Right kidney (tissue), 1 donor: ENCODE results near the gene GREM2.

Source experiments
- DNase-seq: peaks from one replicate; pipeline ENCODE4 v3.0.0-alpha.2; 2016

The GREM2 gene

GRCh38 chr1:240498335-240498734, 113.6 kb downstream of the GREM2 start:
- DNase-seq, result no peak

DNA sequence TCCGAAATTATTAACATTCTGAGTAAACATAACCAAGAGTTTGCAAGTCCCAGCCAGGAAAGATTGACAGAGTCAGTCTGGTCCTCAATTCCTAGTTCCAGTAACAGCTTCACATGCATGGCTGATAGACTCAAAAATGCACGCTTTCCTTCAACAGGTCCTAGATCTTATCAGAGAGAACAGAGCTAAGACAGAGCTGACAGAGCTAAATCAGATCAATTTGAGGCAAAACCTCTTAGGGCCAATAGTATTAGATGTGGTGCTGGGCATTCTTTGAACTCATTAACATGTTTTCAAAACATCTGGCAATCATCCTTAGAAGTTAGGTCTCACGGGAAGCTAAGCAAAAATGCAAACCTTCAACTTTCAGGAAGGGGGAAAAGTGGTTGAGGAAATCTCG, 114.0 kb downstream of the GREM2 start:
- DNase-seq, result no peak

GRCh38 chr1:240496941-240497340, 115.0 kb downstream of the GREM2 start:
- DNase-seq, result no peak

GRCh38 chr1:240496356-240496755, 115.6 kb downstream of the GREM2 start:
- no peak for DNase-seq

DNA sequence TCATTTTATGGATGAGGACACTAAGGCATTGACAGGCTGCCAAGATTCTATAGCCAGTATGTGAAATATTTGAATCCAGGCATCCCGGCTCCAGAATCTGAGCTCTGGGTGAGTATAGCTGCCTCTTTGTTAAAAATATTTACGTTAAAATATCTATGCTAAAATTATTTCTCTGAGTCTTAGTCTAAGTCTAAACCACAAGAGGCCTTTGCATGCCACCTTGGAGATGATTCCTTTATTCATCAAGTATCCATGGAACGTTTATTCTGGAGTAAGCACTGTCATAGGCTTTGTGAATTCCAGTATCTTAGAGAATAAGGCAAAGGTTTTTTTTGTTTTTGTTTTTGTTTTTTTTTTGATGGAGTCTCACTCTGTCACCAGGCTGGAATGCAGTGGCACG, 116.4 kb downstream of the GREM2 start:
- DNase-seq, result no peak

DNA sequence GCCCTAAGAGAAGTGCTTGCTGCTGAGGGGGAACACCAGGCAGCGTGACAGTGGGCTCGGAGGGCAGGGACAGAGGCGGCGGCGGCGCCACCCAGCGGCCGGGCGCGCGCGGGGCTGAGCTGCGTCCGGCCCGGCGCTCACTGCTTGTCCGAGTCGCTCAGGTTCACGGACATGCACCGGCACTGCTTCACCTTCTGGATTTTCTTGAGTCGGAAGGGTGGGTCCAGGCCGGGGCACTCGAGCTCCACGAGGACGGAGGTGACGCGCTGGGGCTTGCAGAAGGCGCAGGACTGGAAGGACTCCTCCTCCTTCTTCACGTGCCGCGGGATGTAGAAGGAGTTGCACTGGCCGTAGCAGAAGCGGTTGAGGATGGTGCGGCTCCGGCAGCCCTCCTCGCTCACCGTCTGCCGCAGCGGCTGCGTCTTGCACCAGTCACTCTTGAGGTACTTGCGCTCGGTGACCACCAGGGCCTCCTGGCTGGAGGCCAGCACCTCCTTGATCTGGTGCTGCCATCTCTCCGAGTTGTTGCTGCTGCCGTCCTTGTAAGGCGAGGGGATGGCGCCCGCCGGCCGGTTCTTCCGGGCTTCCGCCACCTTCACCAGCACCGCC, 119.0 kb downstream of the GREM2 start:
- DNase-seq, result peak; percentile 27

GRCh38 chr1:240491796-240492195, 120.2 kb downstream of the GREM2 start:
- DNase-seq, result no peak

GRCh38 chr1:240491156-240491555, 120.8 kb downstream of the GREM2 start:
- no peak for DNase-seq

DNA sequence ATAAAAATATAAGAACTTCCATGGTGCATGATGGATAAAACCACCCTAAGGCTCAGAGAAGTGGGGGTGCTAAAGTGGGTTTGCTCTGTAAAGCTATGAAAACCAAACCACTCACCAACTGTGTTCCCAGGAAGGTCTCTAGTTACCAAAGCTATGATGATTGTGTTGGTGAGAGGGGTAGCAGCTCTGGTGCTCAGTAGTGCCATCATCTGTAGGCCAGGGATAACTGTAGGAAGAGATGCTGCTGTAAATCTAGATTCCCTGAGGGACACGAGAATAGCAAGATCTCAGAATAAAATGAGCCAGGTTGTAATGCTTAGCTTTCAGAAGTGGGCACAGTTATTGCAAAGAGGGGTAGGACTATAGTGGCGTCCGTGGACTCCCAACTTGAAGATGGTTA, 124.5 kb downstream of the GREM2 start:
- DNase-seq, result no peak

GRCh38 chr1:240486611-240487010, 125.3 kb downstream of the GREM2 start:
- no peak for DNase-seq

DNA sequence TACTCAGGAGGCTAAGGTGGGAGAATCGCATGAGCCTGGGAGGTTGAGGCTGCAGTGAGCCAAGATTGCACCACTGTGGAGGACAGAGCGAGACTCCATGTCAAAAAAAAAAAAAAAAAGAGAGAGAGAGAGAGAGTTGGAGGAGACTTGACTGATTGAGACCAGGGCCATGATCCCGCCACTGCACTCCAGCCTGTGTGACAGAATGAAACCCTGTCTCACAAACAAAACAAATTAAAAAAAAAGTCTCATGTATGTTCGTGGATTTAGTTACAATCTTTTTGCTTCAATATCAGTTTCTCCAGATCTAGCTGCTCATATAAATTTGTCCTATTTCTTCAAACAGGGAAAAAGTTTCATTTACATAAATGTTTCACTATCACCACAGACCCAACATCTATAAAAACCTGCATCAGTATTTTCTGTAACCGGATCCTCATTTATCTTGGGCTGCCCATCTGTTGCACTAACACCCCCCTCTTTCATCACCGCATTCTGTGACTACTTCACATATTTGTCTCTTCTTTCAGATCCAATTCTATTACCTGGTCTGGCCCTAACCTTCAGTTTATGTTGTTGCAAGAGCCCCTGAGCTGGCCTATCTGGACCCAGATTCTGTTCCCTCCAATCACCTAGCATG, 127.0 kb downstream of the GREM2 start:
- no peak for DNase-seq

GRCh38 chr1:240478536-240478935, 133.4 kb downstream of the GREM2 start:
- no peak for DNase-seq

- no peak for DNase-seq
These were observed 136.1 kb downstream of the GREM2 start for GRCh38 chr1:240475832-240476231.

GRCh38 chr1:240474133-240474614, 137.8 kb downstream of the GREM2 start:
- no peak for DNase-seq

GRCh38 chr1:240468656-240469055, 143.3 kb downstream of the GREM2 start:
- DNase-seq, result no peak

- DNase-seq, result no peak
These were observed 144.1 kb downstream of the GREM2 start for GRCh38 chr1:240467895-240468294.

DNA sequence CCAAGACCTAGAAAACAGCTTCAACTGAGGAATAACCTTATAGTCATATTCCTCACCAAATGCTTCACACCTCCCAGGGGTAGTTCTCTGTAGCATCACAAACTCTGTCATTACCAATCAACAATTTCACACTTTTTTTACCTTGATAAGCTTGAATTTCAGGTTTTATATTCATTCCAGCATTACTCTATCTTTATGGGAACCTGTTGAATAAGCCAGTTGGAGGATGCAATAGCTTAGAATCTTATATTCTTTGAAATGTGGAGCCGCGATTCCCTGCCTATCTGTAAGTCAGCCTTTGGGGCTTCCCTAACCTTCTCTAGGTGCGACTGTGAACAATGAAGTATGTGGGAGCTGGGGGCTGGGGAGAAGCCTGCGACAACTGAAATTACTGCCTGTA, 145.4 kb downstream of the GREM2 start:
- no peak for DNase-seq

DNA sequence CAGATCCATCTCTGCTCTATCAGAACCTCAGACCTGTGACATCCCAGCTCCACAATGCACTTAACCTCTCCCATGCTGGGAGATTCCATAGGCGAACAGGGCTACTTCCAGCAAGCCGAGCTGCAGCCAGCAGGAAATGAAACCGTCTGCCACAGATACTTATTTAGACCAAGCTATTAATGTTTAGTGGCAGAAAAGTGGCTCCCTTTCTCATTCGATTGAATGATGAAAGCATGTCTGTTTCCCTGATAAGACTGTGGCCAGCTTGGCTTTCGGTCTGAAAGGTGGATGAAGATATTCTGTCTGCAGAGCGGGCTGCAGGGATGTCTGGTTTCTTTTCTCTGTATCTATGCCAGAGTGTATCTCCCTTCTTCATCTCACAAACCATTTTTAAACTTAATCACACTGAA, 146.4 kb downstream of the GREM2 start:
- DNase-seq, result peak; percentile 9

- DNase-seq, result no peak
These were observed 147.9 kb downstream of the GREM2 start for GRCh38 chr1:240464099-240464498.

DNA sequence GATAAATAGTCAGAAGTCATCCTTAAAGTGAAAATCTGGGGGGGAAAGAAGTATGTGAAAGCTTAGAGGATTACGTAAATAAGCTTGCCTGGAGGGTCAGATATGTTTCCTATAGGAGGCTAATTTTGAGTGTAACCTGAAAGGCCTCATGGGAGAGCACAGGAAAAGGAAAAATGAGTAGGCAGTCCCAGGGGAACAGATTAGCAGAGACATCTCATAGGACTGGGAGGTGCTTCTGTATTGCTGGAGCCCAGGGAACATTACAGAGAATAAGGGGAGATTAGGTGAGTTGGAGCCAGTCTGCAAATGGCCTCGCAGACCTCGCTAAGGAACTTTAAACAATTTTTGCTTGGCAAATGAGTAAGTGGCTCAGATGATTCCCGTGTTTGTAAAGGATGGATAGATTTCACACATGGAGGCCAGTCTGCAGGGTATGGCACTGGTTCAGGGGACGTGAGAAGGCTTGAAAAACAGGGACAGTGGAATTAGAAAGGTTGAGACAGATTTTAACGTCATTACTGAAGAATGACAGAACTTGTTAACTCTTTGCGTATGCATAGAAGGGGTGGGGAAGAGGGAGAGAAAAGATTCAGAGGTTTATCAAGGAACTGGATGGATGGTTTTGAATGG, 149.1 kb downstream of the GREM2 start:
- no peak for DNase-seq

DNA sequence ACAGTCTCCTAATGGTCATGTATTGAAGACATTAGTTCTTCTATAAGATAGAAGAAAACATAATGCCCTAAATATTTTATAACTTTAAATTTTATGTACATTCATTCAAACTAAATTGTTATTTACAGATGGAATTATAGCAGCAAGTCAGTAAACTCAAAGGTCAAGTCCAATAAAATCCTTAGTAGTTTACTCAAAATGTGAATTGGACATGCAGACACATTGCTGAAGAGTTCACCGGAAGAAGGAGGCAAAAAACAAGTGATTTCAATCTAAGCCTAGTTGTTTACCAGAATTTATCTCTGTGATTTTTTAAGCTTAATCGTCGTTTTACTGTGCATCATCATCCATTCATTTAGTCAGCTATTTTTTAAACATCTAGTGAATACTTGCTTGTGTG, 149.7 kb downstream of the GREM2 start:
- no peak for DNase-seq

- DNase-seq, result no peak
These were observed 154.8 kb downstream of the GREM2 start for GRCh38 chr1:240457203-240457602.

- DNase-seq, result no peak
These were observed 156.6 kb downstream of the GREM2 start for GRCh38 chr1:240455228-240455821.

GRCh38 chr1:240445369-240445768, 166.6 kb downstream of the GREM2 start:
- DNase-seq, result no peak
